ENCODE results near the gene FRK.

GRCh38 chr6:115972679-115973078, 88.0 kb downstream of the FRK start:
- TF ChIP-seq CTCF (IDR thresholded peaks at IDR 0.05) (no peak), POLR2A (IDR thresholded peaks at IDR 0.05) (no peak)

Data from lower leg skin (tissue), 3 donors.